ENCODE data around the gene RNF144A.

Gene RNF144A

DNA sequence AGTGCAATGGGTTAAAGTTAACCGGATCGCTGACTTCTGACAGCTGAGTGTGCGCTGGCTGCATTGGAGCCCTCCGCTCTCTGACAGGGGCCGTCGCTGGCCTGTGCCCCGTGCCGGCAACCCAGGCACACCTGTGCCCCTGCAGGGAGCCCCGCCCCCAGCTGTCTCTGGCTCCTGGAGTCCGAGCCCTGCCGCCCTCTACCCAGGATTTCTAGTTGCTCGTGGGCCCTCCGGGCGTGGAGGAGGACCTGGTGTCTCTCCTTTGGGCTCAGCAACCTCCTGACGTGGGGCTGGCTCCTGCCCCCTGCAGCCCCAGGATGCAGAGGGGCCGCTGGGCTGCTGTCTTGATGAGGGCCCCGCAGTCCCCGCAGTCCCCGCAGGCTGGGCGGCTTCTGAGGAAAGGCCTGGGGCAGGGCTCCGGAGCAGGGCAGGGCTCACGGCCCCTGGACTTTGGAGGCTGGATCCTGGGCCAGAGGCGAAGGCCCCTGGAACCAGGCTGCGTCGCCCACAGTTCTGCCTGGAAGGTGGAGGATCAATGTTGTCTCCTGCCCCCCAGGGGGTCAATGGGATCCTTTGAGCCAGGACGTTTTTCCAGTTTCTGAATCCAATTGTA lies 172.8 kb downstream of the RNF144A start:
- in situ Hi-C loops (cut with MboI; ENCODE audit: low pct_unique_long_range_greater_than_20kb, low sequenced_read_pairs), result no loop called here
- no peak for DNase-seq

DNA sequence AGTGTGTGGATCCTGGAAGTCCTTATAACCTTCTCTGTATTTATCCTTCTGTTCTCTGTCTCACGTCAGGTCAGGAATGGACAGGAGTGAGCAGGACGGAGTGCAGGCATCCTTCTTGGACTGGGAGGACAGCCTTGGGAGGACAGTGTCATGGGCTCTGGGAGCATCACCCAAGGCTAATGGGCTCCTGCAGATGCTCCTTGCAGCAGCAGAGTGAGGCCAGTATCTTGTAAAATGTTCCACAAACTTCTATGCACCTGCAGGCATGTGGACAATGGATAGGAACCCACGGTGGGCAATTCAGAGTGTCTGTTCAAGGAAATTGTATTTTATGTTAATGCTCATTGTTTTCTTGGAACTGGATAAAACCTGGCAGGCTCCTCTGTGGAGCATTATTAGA lies 176.2 kb downstream of the RNF144A start:
- in situ Hi-C loops (cut with MboI; ENCODE audit: low pct_unique_long_range_greater_than_20kb, low sequenced_read_pairs), result no loop called here
- no peak for DNase-seq

All from KBM-7 (cell line).